Fibroblast of pulmonary artery (primary cell): ENCODE data around the gene ZNF134.

Source experiments
- DNase-seq: peaks from one replicate; pipeline ENCODE4 v3.0.0-alpha.2; 2010; ENCODE audit warnings: low read depth
- H3K4me3 ChIP-seq: replicated peaks from 2 replicates; pipeline ENCODE4 v1.5.1; 2011; ENCODE audit warnings: low read depth, mild to moderate bottlenecking, control low read depth, low read length, moderate library complexity
- TF ChIP-seq, protein P1 (sequence below): IDR thresholded peaks from 2 replicates; pipeline ENCODE4 v1.5.1; 2011; ENCODE audit warnings: mild to moderate bottlenecking, control low read depth, low read length, inconsistent platforms; ENCODE audit errors: missing control alignments

The ZNF134 gene

DNA sequence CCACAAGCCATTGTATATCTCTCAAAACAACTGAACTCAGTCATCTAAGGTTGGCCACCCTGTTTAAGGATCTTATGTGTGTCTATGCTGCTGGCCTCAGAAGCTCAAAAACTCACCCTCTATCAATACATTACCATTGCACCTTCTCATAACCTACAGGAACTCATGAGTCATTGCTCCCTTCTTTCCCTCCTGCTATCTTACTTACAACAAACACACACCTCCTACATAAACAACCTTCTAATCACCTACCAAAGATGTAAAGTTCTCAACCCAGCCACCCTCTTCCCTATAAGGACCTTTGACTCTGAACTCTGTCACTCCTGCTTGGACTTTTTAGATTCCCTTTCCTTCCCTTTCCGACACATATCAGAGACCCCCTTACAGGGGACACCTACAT is 41.4 kb downstream of the ZNF134 start:
- no peak for DNase-seq
- H3K4me3 ChIP-seq: no peak overlapping the region
- TF ChIP-seq, protein P1, sequence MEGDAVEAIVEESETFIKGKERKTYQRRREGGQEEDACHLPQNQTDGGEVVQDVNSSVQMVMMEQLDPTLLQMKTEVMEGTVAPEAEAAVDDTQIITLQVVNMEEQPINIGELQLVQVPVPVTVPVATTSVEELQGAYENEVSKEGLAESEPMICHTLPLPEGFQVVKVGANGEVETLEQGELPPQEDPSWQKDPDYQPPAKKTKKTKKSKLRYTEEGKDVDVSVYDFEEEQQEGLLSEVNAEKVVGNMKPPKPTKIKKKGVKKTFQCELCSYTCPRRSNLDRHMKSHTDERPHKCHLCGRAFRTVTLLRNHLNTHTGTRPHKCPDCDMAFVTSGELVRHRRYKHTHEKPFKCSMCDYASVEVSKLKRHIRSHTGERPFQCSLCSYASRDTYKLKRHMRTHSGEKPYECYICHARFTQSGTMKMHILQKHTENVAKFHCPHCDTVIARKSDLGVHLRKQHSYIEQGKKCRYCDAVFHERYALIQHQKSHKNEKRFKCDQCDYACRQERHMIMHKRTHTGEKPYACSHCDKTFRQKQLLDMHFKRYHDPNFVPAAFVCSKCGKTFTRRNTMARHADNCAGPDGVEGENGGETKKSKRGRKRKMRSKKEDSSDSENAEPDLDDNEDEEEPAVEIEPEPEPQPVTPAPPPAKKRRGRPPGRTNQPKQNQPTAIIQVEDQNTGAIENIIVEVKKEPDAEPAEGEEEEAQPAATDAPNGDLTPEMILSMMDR: no peak

DNA sequence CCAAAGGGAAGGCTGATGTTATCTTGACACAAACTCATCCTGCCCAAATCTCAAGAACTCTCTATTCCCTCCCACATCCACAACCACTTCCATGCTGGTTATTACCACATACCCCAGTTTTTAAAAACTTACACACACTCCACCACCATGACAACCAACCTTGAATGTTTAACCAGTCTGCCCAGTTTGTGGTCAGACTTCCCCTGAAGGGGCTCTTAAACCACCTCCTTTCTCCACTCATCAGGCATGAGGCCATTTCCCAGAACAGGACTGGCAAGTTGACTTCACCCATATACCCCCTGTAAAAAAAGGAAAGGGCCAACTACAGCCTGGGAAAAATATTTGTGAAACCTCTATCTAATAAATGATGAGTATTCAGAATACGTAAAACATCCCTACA is 42.3 kb downstream of the ZNF134 start:
- no peak overlapping the region for H3K4me3 ChIP-seq
- TF ChIP-seq, protein P1: no peak
- DNase-seq: no peak

GRCh38 chr19:57664269-57665127 is 50.5 kb downstream of the ZNF134 start:
- H3K4me3 ChIP-seq: peak overlapping the region; percentile 63
- TF ChIP-seq, protein P1: no peak
- peak; percentile 66 for DNase-seq

GRCh38 chr19:57665261-57665806 is 51.3 kb downstream of the ZNF134 start:
- TF ChIP-seq, protein P1: no peak
- no peak overlapping the region for H3K4me3 ChIP-seq
- no peak for DNase-seq

DNA sequence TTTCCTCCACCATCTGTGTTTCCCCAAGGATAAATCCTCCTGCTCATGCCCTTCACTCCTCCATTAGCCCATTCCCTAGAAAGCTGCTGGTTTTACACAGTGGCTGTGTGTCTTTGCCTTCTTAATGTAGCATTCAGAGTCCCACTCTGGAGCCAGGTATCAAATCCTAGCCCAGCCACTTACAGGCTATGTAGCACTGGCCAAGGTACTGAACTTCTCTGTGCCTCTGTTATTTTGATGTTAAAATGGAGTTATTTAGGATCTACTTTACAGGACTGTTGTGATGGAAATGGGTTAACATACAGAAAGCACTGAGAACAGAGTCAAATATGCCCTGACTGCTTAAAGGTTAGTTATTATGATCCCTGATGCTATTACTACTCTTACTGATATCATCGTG is 53.2 kb downstream of the ZNF134 start:
- no peak overlapping the region for H3K4me3 ChIP-seq
- TF ChIP-seq, protein P1: no peak
- no peak for DNase-seq

DNA sequence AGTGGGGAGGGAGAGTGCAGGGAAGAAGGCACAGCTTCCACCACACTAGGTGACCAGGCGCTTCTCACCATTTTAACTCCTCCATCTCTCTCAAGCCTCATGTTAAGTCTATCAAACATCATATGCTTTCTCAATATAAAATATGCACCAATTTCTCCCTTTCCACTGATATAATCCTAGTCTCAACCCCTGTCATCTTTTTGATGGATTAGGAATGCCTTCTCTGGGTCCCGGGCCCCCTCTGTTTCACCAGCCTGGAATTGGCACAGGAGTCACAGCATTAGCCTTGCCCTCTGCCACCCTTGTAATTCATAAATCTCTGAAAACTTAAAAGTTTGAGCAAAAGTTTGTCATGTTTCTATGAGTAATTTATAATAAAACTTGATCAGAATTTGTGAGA is 54.6 kb downstream of the ZNF134 start, which contains the start of gene ZSCAN4:
TSS of gene ZSCAN4 (plus strand) at position 301 of the 400 bp plus-strand sequence. CDS start 7,211 bp downstream, outside the sequence.
- TF ChIP-seq, protein P1: no peak
- DNase-seq: no peak
- H3K4me3 ChIP-seq: no peak within 1 kb of the TSS
